IMR-90 (cell line): ENCODE data around the gene CPNE1. TPM values are rescaled to one million over a fixed set of nuclear protein-coding genes. Genes with fewer than 3 reads are reported as not detected.

ENCODE experiments used
- ATAC-seq: fragments of 200-7000 bp; cut with Tn5 transposase; 2 replicates; pipeline ENCODE4 v1.9.1; 2020; ENCODE audit warnings: low read depth, mild to moderate bottlenecking, moderate library complexity
- BruUV-seq: library from RNA; stranded (reverse); fragments of 400-500 nt; replicated peaks from 2 replicates; lab custom pipeline; 2021; lab: Mats Ljungman, UMichigan
- CTCF ChIA-PET: fragments of 300-600 bp; formaldehyde crosslinking; extraction: SDS; loops from one replicate; lab custom pipeline; 2021; ENCODE audit warnings: antibody characterized with exemption; lab: Yijun Ruan, JAX
- POLR2A ChIA-PET: fragments of 300-600 bp; sonication (Branson Sonifier 250); formaldehyde crosslinking; loops from one replicate; lab custom pipeline; 2022; ENCODE audit warnings: antibody characterized with exemption; ENCODE audit not compliant: unreplicated experiment; lab: Charles Lee
- DNase-seq: peaks from one replicate; pipeline ENCODE4 v3.0.0; 2013
- H2AFZ ChIP-seq: replicated peaks from 2 replicates; pipeline ENCODE3; 2013; ENCODE audit warnings: low read length, mild to moderate bottlenecking; ENCODE audit not compliant: poor library complexity
- H2AK5ac ChIP-seq: 2 replicates; pipeline ENCODE4 v1.6.1; 2013; ENCODE audit warnings: low read depth, low read length, inconsistent platforms
- H2AK9ac ChIP-seq: replicated peaks from 2 replicates; pipeline ENCODE3; 2013; ENCODE audit warnings: mild to moderate bottlenecking, low read depth, low read length, moderate library complexity; ENCODE audit not compliant: poor library complexity
- H2BK120ac ChIP-seq: 2 replicates; pipeline ENCODE4 v1.6.1; 2013; ENCODE audit warnings: low read depth, low read length, inconsistent platforms
- H2BK15ac ChIP-seq: 3 replicates; pipeline ENCODE4 v1.6.1; 2013; ENCODE audit warnings: low read depth, low read length, inconsistent platforms
- H2BK20ac ChIP-seq: 2 replicates; pipeline ENCODE4 v1.6.1; 2013; ENCODE audit warnings: low read depth, mild to moderate bottlenecking, inconsistent platforms, low read length, moderate library complexity
- H2BK5ac ChIP-seq: 2 replicates; pipeline ENCODE4 v1.6.1; 2013; ENCODE audit warnings: mild to moderate bottlenecking, low read depth, low read length, inconsistent platforms; ENCODE audit not compliant: poor library complexity, severe bottlenecking
- H3K14ac ChIP-seq: replicated peaks from 2 replicates; pipeline ENCODE4 v1.6.1; 2013; ENCODE audit warnings: low read depth, low read length, inconsistent platforms
- H3K18ac ChIP-seq: 2 replicates; pipeline ENCODE4 v1.6.1; 2013; ENCODE audit warnings: low read depth, low read length, control low read depth
- H3K23ac ChIP-seq: 2 replicates; pipeline ENCODE4 v1.6.1; 2013; ENCODE audit warnings: low read depth, low read length, inconsistent platforms
- H3K27ac ChIP-seq: 2 replicates; pipeline ENCODE4 v1.5.1; 2013; ENCODE audit warnings: mild to moderate bottlenecking, control low read depth, low read length; ENCODE audit not compliant: insufficient read depth
- H3K27me3 ChIP-seq: 2 replicates; pipeline ENCODE4 v1.6.1; 2013; ENCODE audit warnings: low read length; ENCODE audit not compliant: control insufficient read depth, insufficient read depth
- H3K36me3 ChIP-seq: 2 replicates; pipeline ENCODE4 v1.6.1; 2013; ENCODE audit warnings: low read length, mixed read lengths; ENCODE audit not compliant: control insufficient read depth, insufficient read depth
- H3K4ac ChIP-seq: 2 replicates; pipeline ENCODE4 v1.6.1; 2013; ENCODE audit warnings: low read depth, low read length, inconsistent platforms
- H3K4me1 ChIP-seq: 2 replicates; pipeline ENCODE4 v1.6.1; 2013; ENCODE audit warnings: low read length, mixed read lengths; ENCODE audit not compliant: control insufficient read depth, insufficient read depth
- H3K4me2 ChIP-seq: 2 replicates; pipeline ENCODE4 v1.6.1; 2013; ENCODE audit warnings: low read depth, mild to moderate bottlenecking, control low read depth, low read length, moderate library complexity
- H3K4me3 ChIP-seq: 2 replicates; pipeline ENCODE4 v1.5.1; 2013; ENCODE audit warnings: low read depth, mild to moderate bottlenecking, control low read depth, low read length, moderate library complexity; ENCODE audit not compliant: insufficient read depth
- H3K56ac ChIP-seq: 2 replicates; pipeline ENCODE4 v1.6.1; 2013; ENCODE audit warnings: low read length, inconsistent platforms; ENCODE audit not compliant: insufficient read depth; ENCODE audit errors: extremely low read depth
- H3K79me1 ChIP-seq, 2 experiments: 2 replicates each; pipeline ENCODE4 v1.6.1; 2013; ENCODE audit warnings: low read length in 2 of 2, inconsistent platforms in 1 of 2, low read depth in 1 of 2
- H3K9ac ChIP-seq: 2 replicates; pipeline ENCODE4 v1.6.1; 2013; ENCODE audit warnings: low read depth, low read length, control low read depth
- H3K9me1 ChIP-seq: 2 replicates; pipeline ENCODE4 v1.6.1; 2013; ENCODE audit warnings: low read length, inconsistent platforms; ENCODE audit not compliant: insufficient read depth
- H3K9me3 ChIP-seq: 2 replicates; pipeline ENCODE4 v1.6.1; 2013; ENCODE audit warnings: low read length; ENCODE audit not compliant: control insufficient read depth, insufficient read depth
- H4K20me1 ChIP-seq: 2 replicates; pipeline ENCODE4 v1.6.1; 2013; ENCODE audit warnings: low read length, inconsistent platforms; ENCODE audit not compliant: insufficient read depth
- H4K5ac ChIP-seq: 2 replicates; pipeline ENCODE4 v1.6.1; 2013; ENCODE audit warnings: mild to moderate bottlenecking, low read depth, low read length, control low read depth
- H4K8ac ChIP-seq, 2 experiments: 2 replicates each; pipeline ENCODE4 v1.6.1; 2013; ENCODE audit warnings: low read depth in 2 of 2, low read length in 2 of 2, control low read depth in 1 of 2, inconsistent platforms in 1 of 2
- H4K91ac ChIP-seq: 2 replicates; pipeline ENCODE4 v1.6.1; 2013; ENCODE audit warnings: low read depth, low read length, inconsistent platforms; ENCODE audit not compliant: insufficient read depth
- CEBPB ChIP-seq: IDR thresholded peaks from 2 replicates; pipeline ENCODE4 v1.6.1; 2012; ENCODE audit warnings: low read depth, low read length, improper control_type of control experiment
- MAFK ChIP-seq: IDR thresholded peaks from 2 replicates; pipeline ENCODE4 v1.6.1; 2012; ENCODE audit warnings: low read depth, low read length, improper control_type of control experiment
- WGBS, 2 experiments: methylation state at CpG; one replicate each; pipeline versions ENCODE4 v1.1.5 to v1.1.7; 2013; ENCODE audit warnings: missing lambda C conversion rate in 2 of 2; ENCODE audit not compliant: insufficient read length in 1 of 2; ENCODE audit errors: extremely low coverage in 2 of 2; 5-methylcytosine and 5-hydroxymethylcytosine counted together
- dilution Hi-C: fragments of 300-500 bp; cut with HindIII; formaldehyde crosslinking; loops from one replicate; pipeline ENCODE4 v1.14.3; 2018; ENCODE audit warnings: low sequenced_read_pairs; ENCODE audit not compliant: unreplicated experiment
- in situ Hi-C: fragments of 300-500 bp; cut with MboI; formaldehyde crosslinking; loops from 3 replicates; pipeline ENCODE4 v1.14.3; 2019; ENCODE audit warnings: low sequenced_read_pairs, inconsistent platforms, mixed read lengths
- intact Hi-C: fragments of 100-400 bp; cut with micrococcal nuclease; formaldehyde crosslinking; loops from 2 replicates; pipeline ENCODE4 v1.10.0; 2022
- polyA plus RNA-seq, 3 experiments: library from polyadenylated mRNA; depleted of rRNA; stranded (reverse); fragments of >200 nt; gene quantifications; 2 replicates each; pipeline ENCODE4 v1.2.3, GENCODE V29; 2012; ENCODE audit warnings: low replicate concordance in 1 of 3
- total RNA-seq: library from RNA; depleted of rRNA; stranded (reverse); fragments of >200 nt; gene quantifications from 2 replicates; pipeline ENCODE4 v1.2.3, GENCODE V29; 2012
- TF ChIP-seq, protein P1 (sequence below): fragments of 150-350 bp; IDR thresholded peaks from 2 replicates; pipeline ENCODE4 v1.6.1; 2017; ENCODE audit warnings: mild to moderate bottlenecking, antibody characterized with exemption, low read length, low read depth

Gene CPNE1
- total and polyA plus RNA-seq, 2 of the 4 experiments (the other 2 are of a cell fraction), result 163 to 165 TPM

DNA sequence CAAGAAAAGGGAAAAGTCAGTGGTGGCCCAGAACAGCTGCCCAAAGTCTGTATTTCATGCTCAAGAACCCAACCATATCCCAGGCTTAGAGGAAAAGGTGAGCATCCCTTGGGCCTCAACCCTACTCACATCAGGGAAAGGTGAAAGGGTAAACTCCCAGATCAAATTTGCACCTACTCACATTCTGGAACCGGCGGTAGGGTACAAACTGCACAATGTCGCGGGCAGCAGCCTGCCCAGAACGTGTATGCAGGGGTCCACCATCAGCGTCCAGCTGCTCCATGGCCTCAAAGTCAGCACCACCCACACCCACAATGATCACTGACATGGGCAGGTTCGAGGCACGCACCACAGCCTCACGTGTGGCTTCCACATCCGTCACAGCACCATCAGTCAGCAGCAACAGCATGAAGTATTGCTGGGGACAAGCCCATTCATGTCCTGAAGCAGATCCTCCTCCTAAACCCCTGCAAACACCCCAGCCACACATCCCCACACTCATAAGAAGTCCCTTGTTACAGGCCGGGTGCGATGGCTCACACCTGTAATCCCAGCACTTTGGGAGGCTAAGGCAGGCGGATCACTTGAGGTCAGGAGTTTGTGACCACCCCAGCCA lies 38.2 kb downstream of the CPNE1 start (continued):
- TF ChIP-seq, protein P1, sequence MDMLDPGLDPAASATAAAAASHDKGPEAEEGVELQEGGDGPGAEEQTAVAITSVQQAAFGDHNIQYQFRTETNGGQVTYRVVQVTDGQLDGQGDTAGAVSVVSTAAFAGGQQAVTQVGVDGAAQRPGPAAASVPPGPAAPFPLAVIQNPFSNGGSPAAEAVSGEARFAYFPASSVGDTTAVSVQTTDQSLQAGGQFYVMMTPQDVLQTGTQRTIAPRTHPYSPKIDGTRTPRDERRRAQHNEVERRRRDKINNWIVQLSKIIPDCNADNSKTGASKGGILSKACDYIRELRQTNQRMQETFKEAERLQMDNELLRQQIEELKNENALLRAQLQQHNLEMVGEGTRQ, result no peak

- H3K27me3 ChIP-seq, result no peaks in the 10 kb centered on the region
- H2BK20ac ChIP-seq, result no peak overlapping the region
- no peak overlapping the region for H3K56ac ChIP-seq
- no peak overlapping the region for H2BK15ac ChIP-seq
- H2BK120ac ChIP-seq, result no peak overlapping the region
- TF ChIP-seq, protein P1, result no peak
- TF ChIP-seq CEBPB, result no peak
- no peak for TF ChIP-seq MAFK
- no peak overlapping the region for H3K23ac ChIP-seq
- H3K27ac ChIP-seq, result no peak overlapping the region
- intact Hi-C loops, result no loop called here
- POLR2A ChIA-PET, result no interaction called here
- no peak overlapping the region for H4K5ac ChIP-seq
- WGBS, 2 experiments, result 100% methylated on average over 1 of the region's 6 CpGs; no CpG with 5 or more reads in 1 of the 2 experiments
- H3K18ac ChIP-seq, result no peak overlapping the region
- no peak overlapping the region for H2AFZ ChIP-seq
- DNase-seq (no peak), ATAC-seq (no peak)
- H3K14ac ChIP-seq, result no peak overlapping the region
- H3K9ac ChIP-seq, result no peak overlapping the region
- no peaks in the 10 kb centered on the region for H3K9me3 ChIP-seq
- H2AK9ac ChIP-seq, result no peak overlapping the region
- H3K4me3 ChIP-seq, result no peak overlapping the region
- dilution Hi-C loops, result no loop called here
- H3K4me1 ChIP-seq, result no peaks in the 10 kb centered on the region; the same call in 1 of the 2 replicates
- H3K4me2 ChIP-seq, result no peak overlapping the region
- no TSS peak for BruUV-seq
- H3K36me3 ChIP-seq, result peaks cover 41% of the 10 kb centered on the region
- H3K79me1 ChIP-seq, result peaks cover 8 to 22% of the 10 kb centered on the region in 2 experiments; a peak in 3 of 4 replicates
- in situ Hi-C loops, result no loop called here
- H3K9me1 ChIP-seq, result peaks cover 14% of the 10 kb centered on the region
- peaks cover 11% of the 10 kb centered on the region; the same call in 1 of the 2 replicates for H4K20me1 ChIP-seq
- no peak overlapping the region for H4K8ac ChIP-seq
- H2AK5ac ChIP-seq, result no peak overlapping the region
- no peak overlapping the region for H4K91ac ChIP-seq
- CTCF ChIA-PET, result interaction anchor here (0.5 kb wide), 1 partner anchor 96 kb away, joined by 3 read pairs; the partner anchor contains the start of gene C20orf173
- no peak overlapping the region for H2BK5ac ChIP-seq
- H3K4ac ChIP-seq, result no peak overlapping the region
Measured at GRCh38 chr20:35625584-35626385, 38.9 kb downstream of the CPNE1 start.
